GM23338 (cell line): Measurements from ENCODE around the gene FASTKD1. TPM values are rescaled to one million over a fixed set of nuclear protein-coding genes. Genes with fewer than 3 reads are reported as not detected.
A peak's percentile ranks its signal among the peaks of the same experiment; 100 is the strongest.

ENCODE experiments used
- ATAC-seq: fragments of 200-7000 bp; cut with Tn5 transposase; 3 replicates; pipeline ENCODE4 v1.9.1; 2020
- DNase-seq: peaks from one replicate; pipeline ENCODE4 v3.0.0-alpha.2; 2015; ENCODE audit warnings: low spot score
- H2AFZ ChIP-seq: fragments of 200-600 bp; sonication (generic); 2 replicates; pipeline ENCODE4 v1.8.0; 2016; ENCODE audit warnings: antibody characterized with exemption, mild to moderate bottlenecking, moderate library complexity
- H3F3A ChIP-seq: fragments of 200-600 bp; sonication (generic); replicated peaks from 2 replicates; pipeline ENCODE4 v1.8.0; 2017; ENCODE audit warnings: antibody characterized with exemption, mixed run types, low read depth
- H3K27ac ChIP-seq: fragments of 200-600 bp; sonication (generic); 2 replicates; pipeline ENCODE4 v1.6.1; 2016; ENCODE audit warnings: low read depth
- H3K27me3 ChIP-seq: fragments of 200-600 bp; sonication (generic); 2 replicates; pipeline ENCODE4 v1.8.0; 2016; ENCODE audit warnings: mild to moderate bottlenecking, mixed run types, moderate library complexity; ENCODE audit not compliant: insufficient read depth
- H3K36me3 ChIP-seq: fragments of 200-600 bp; sonication (generic); 2 replicates; pipeline ENCODE4 v1.8.0; 2016; ENCODE audit warnings: mild to moderate bottlenecking; ENCODE audit not compliant: insufficient read depth
- H3K4me1 ChIP-seq: fragments of 200-600 bp; sonication (generic); 2 replicates; pipeline ENCODE4 v1.8.0; 2016; ENCODE audit warnings: mild to moderate bottlenecking, moderate library complexity; ENCODE audit not compliant: insufficient read depth
- H3K4me2 ChIP-seq: fragments of 200-600 bp; sonication (generic); 2 replicates; pipeline ENCODE4 v1.7.1; 2017; ENCODE audit warnings: mixed run types
- H3K4me3 ChIP-seq: fragments of 200-600 bp; sonication (generic); 2 replicates; pipeline ENCODE4 v1.6.1; 2016; ENCODE audit warnings: mixed run types
- H3K79me2 ChIP-seq: fragments of 200-600 bp; sonication (generic); replicated peaks from 2 replicates; pipeline ENCODE4 v1.8.0; 2017; ENCODE audit warnings: mild to moderate bottlenecking; ENCODE audit not compliant: insufficient read depth
- H3K9me2 ChIP-seq: fragments of 200-600 bp; sonication (generic); 2 replicates; pipeline ENCODE4 v1.8.0; 2017; ENCODE audit not compliant: insufficient read depth
- H4K20me1 ChIP-seq: fragments of 200-600 bp; sonication (generic); replicated peaks from 2 replicates; pipeline ENCODE4 v1.8.0; 2017; ENCODE audit warnings: mild to moderate bottlenecking; ENCODE audit not compliant: insufficient read depth
- H3K27ac Mint-ChIP-seq: 2 replicates; pipeline ENCODE4 v1.8.0; 2020; ENCODE audit warnings: inconsistent platforms, mild to moderate bottlenecking, moderate library complexity, mixed read lengths
- H3K27me3 Mint-ChIP-seq: 3 replicates; pipeline ENCODE4 v1.8.0; 2022; ENCODE audit warnings: low read depth, mild to moderate bottlenecking, moderate library complexity, mixed read lengths, inconsistent platforms; ENCODE audit not compliant: insufficient read depth, poor library complexity
- H3K36me3 Mint-ChIP-seq: 3 replicates; pipeline ENCODE4 v1.8.0; 2021; ENCODE audit warnings: low read depth, mild to moderate bottlenecking, inconsistent platforms, moderate library complexity, mixed read lengths
- H3K4me1 Mint-ChIP-seq: 3 replicates; pipeline ENCODE4 v1.8.0; 2020; ENCODE audit warnings: mild to moderate bottlenecking, inconsistent platforms, mixed read lengths
- H3K4me3 Mint-ChIP-seq: 3 replicates; pipeline ENCODE4 v1.8.0; 2021; ENCODE audit warnings: moderate library complexity, mild to moderate bottlenecking, inconsistent platforms, mixed read lengths
- H3K9me3 Mint-ChIP-seq: 3 replicates; pipeline ENCODE4 v1.8.0; 2020; ENCODE audit warnings: moderate library complexity, mild to moderate bottlenecking, inconsistent platforms, mixed read lengths
- CREB1 ChIP-seq: fragments of 250-450 bp; sonication (Bioruptor Pico); IDR thresholded peaks from 2 replicates; pipeline ENCODE4 v1.5.0; 2020; ENCODE audit warnings: low read depth, mild to moderate bottlenecking, moderate library complexity
- EZH2 ChIP-seq: fragments of 200-600 bp; sonication (generic); IDR thresholded peaks from one replicate; pipeline ENCODE4 v1.8.0; 2017; ENCODE audit warnings: antibody characterized with exemption, mild to moderate bottlenecking, low read depth; ENCODE audit not compliant: unreplicated experiment
- EZH2phosphoT487 ChIP-seq: fragments of 200-600 bp; sonication (generic); IDR thresholded peaks from one replicate; pipeline ENCODE4 v1.8.1; 2018; ENCODE audit warnings: antibody characterized with exemption; ENCODE audit not compliant: unreplicated experiment
- JUNB ChIP-seq: IDR thresholded peaks from one replicate; pipeline ENCODE4 v1.6.1; 2016; ENCODE audit warnings: antibody characterized with exemption; ENCODE audit not compliant: unreplicated experiment
- NANOG ChIP-seq: IDR thresholded peaks from 2 replicates; pipeline ENCODE4 v1.6.1; 2016; ENCODE audit warnings: antibody characterized with exemption, borderline replicate concordance
- POLR2AphosphoS5 ChIP-seq: IDR thresholded peaks from 2 replicates; pipeline ENCODE4 v1.6.1; 2016; ENCODE audit warnings: antibody characterized with exemption, low read depth
- REST ChIP-seq: IDR thresholded peaks from one replicate; pipeline ENCODE4 v1.6.1; 2018; ENCODE audit warnings: antibody characterized with exemption; ENCODE audit not compliant: unreplicated experiment
- STAT1 ChIP-seq: IDR thresholded peaks from one replicate; pipeline ENCODE4 v1.6.1; 2016; ENCODE audit warnings: antibody characterized with exemption; ENCODE audit not compliant: unreplicated experiment
- ZNF114 ChIP-seq: fragments of 250-450 bp; sonication (Bioruptor Pico); IDR thresholded peaks from 2 replicates; pipeline ENCODE4 v1.5.0; 2020; ENCODE audit warnings: mild to moderate bottlenecking, moderate library complexity
- ZNF331 ChIP-seq: fragments of 250-450 bp; sonication (Bioruptor Pico); IDR thresholded peaks from 2 replicates; pipeline ENCODE4 v1.5.0; 2020; ENCODE audit warnings: low read depth, mild to moderate bottlenecking, moderate library complexity
- ZNF462 ChIP-seq: fragments of 250-450 bp; sonication (Bioruptor Pico); IDR thresholded peaks from 2 replicates; pipeline ENCODE4 v1.5.0; 2020; ENCODE audit warnings: mild to moderate bottlenecking, moderate library complexity
- long read RNA-seq: library from polyadenylated mRNA; unstranded; transcript quantifications from one replicate; pipeline ENCODE4 v2.0.0, GENCODE V29; 2020; ENCODE audit not compliant: unreplicated experiment
- polyA plus RNA-seq: library from polyadenylated mRNA; unstranded; fragments of >200 nt; fragmentation: Nextera tagmentation; extraction: Ambion mirVana; gene quantifications from 2 replicates; pipeline ENCODE4 v1.2.1, GENCODE V29; 2016
- total RNA-seq: library from RNA; depleted of rRNA; stranded (reverse); fragments of >200 nt; shearing (Covaris generic); gene quantifications from 2 replicates; pipeline ENCODE4 v1.2.3, GENCODE V29; 2014; rRNA removed

FASTKD1 gene, protein sequence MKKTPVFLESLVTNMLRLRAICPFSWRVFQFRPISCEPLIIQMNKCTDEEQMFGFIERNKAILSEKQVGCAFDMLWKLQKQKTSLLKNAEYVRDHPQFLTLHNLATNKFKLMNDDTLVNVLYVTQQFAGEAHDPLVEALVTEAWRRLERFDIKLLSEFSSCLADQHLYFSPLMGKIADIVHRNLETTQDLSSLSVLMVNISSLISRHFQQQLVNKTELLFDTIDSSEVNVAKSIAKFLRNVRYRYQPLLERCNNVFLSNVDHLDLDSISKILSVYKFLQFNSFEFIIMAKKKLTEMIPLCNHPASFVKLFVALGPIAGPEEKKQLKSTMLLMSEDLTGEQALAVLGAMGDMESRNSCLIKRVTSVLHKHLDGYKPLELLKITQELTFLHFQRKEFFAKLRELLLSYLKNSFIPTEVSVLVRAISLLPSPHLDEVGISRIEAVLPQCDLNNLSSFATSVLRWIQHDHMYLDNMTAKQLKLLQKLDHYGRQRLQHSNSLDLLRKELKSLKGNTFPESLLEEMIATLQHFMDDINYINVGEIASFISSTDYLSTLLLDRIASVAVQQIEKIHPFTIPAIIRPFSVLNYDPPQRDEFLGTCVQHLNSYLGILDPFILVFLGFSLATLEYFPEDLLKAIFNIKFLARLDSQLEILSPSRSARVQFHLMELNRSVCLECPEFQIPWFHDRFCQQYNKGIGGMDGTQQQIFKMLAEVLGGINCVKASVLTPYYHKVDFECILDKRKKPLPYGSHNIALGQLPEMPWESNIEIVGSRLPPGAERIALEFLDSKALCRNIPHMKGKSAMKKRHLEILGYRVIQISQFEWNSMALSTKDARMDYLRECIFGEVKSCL
- 49.0 and 74.8 TPM in 2 replicates for total RNA-seq
- polyA plus RNA-seq: 53.3 and 65.5 TPM in 2 replicates
- long read RNA-seq, partial matches to known transcripts: 8 of 13 reads
- long read RNA-seq, other reads (novel, unspliced or antisense): 2 of 13 reads

- Histone ChIP-seq H3K79me2 (peaks cover 45% of the 10 kb centered on the region), H3K27me3 (no peaks in the 10 kb centered on the region), H2AFZ (peak within 1 kb of the TSS; percentile 88), H3K9me2 (no peaks in the 10 kb centered on the region), H3K4me3 (peak within 1 kb of the TSS; percentile 61), H3K4me2 (peak within 1 kb of the TSS; percentile 84), H3K27ac (no peak within 1 kb of the TSS), H3K4me1 (no peaks in the 10 kb centered on the region), H4K20me1 (peaks cover 6% of the 10 kb centered on the region; the same call in 1 of the 2 replicates), H3F3A (no peaks in the 10 kb centered on the region), H3K36me3 (no peaks in the 10 kb centered on the region)
- Mint-ChIP-seq H3K4me3 (peak within 1 kb of the TSS; percentile 98), H3K4me1 (peaks cover 5% of the 10 kb centered on the region; the same call in 2 of the 3 replicates), H3K9me3 (peaks cover 18% of the 10 kb centered on the region), H3K27ac (peak within 1 kb of the TSS; percentile 97), H3K36me3 (peaks cover 7% of the 10 kb centered on the region; the same call in 1 of the 3 replicates), H3K27me3 (peaks cover 6% of the 10 kb centered on the region)
- ATAC-seq (peak; percentile 99), DNase-seq (peak; percentile 97)
- TF ChIP-seq POLR2AphosphoS5: peak; percentile 92
- no peak for TF ChIP-seq JUNB
- no peak for TF ChIP-seq ZNF114 (CRISPR knock-in tag)
- TF ChIP-seq CREB1 (CRISPR knock-in tag): peak; percentile 88
- TF ChIP-seq NANOG: 0 out of 2 replicates have a peak, but pooled peaks have one; percentile 7
- TF ChIP-seq ZNF462 (CRISPR knock-in tag): no peak
- no peak for TF ChIP-seq EZH2
- TF ChIP-seq REST: no peak
- no peak for TF ChIP-seq STAT1
- no peak for TF ChIP-seq ZNF331 (CRISPR knock-in tag)
- TF ChIP-seq EZH2phosphoT487: no peak
Observed at GRCh38 chr2:169573160-169573973, at the start of gene FASTKD1. FASTKD1 (minus strand) TSS chr2:169573865; CDS start chr2:169572029, 1,836 bp downstream.
